Measurements from ENCODE around the gene TNKS1BP1.

DNA sequence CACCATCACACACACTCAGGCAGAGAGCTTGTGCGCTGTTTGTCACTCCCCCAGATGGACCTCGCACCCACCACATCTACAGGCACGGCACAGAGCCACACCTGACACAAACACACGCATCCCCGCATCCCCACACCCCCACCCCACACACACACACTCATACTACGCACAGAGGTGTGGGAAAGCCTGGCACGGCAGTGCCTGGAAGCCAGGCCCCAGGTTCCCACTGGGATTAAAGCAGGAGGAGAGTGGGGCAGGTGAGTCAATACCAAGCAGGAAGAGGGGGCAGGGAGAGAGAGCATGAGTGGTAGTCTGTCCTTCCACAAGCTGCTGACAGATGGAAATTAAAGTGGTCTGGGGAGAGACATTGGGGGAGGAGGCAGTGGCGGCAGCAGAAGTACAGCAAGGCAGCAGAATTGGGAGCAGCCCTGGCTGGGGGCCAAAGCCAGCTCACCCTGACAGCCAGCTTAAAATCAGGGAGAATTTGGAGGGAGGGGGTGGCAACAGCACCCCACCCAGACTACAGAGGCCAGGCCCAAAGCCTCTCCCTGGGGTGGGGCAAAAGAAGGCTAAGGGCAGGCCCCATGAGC is 20.7 kb downstream of the TNKS1BP1 start:
- TF ChIP-seq, protein P1, sequence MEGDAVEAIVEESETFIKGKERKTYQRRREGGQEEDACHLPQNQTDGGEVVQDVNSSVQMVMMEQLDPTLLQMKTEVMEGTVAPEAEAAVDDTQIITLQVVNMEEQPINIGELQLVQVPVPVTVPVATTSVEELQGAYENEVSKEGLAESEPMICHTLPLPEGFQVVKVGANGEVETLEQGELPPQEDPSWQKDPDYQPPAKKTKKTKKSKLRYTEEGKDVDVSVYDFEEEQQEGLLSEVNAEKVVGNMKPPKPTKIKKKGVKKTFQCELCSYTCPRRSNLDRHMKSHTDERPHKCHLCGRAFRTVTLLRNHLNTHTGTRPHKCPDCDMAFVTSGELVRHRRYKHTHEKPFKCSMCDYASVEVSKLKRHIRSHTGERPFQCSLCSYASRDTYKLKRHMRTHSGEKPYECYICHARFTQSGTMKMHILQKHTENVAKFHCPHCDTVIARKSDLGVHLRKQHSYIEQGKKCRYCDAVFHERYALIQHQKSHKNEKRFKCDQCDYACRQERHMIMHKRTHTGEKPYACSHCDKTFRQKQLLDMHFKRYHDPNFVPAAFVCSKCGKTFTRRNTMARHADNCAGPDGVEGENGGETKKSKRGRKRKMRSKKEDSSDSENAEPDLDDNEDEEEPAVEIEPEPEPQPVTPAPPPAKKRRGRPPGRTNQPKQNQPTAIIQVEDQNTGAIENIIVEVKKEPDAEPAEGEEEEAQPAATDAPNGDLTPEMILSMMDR (IDR thresholded peaks at IDR 0.05; ENCODE audit: low read depth, low read length, poor library complexity, severe bottlenecking): no peak
- no peak for TF ChIP-seq EZH2phosphoT487 (IDR thresholded peaks at IDR 0.05; ENCODE audit: borderline replicate concordance, low read length)
